Medulla oblongata (tissue), 1 donor: Measurements from ENCODE around the gene HDAC4.

Experiments used
- DNase-seq: peaks from one replicate; pipeline ENCODE4 v3.0.0-alpha.2; 2015; ENCODE audit errors: extremely low spot score

Gene HDAC4

DNA sequence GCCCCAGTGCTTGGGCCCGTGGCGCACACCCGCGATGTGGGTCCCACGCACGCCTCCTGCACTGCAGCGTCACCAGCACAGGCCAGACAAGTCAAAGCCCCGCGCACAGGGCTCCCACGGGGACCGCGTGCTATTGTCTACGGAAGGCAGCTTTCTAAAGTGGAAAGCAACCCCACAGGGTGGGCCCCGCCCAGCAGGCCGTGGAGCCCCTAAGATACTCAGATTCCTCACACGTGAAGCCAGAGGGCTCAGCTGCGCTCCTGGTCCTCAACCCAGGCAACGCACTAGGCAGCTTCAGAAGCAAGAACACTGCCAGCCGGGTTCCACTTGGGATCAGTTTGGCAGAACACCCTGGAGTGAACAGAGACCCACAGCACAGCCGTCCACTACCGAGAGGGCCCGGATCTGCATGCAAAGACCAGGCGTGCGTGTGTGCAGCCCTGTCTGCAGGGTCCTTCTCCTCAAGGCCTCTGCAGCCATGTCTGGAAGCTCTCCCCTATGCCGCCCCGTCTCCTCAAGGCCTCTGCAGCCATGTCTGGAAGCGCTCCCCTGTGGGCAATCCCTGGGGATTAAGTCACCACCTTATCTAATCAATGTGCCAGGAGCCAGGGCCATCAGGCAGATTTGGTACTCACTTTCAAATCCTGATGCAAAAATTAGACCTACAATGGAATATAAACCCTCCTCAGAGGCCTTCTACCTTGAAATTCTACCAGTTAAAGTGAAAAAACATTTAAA is 231.3 kb downstream of the HDAC4 start:
- no peak for DNase-seq

DNA sequence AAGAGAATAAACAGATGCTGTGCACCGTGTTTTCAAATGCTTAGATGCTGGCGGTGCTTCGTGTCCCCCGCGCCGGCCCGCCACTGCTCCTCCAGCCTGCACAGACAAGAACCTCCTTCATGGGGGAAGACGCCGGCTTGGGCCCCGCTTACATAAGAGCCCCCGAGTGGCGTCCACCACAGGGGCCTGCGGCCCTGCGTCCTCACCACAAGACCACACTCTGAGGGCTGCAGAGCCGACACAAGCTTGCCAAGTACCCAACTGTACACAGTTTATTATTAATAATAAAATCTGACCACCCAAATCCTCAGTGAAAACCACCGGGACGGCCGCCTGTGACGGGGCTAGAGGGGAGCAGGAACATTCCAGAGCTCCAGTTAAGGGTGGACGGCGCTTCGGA is 232.2 kb downstream of the HDAC4 start:
- no peak for DNase-seq

DNA sequence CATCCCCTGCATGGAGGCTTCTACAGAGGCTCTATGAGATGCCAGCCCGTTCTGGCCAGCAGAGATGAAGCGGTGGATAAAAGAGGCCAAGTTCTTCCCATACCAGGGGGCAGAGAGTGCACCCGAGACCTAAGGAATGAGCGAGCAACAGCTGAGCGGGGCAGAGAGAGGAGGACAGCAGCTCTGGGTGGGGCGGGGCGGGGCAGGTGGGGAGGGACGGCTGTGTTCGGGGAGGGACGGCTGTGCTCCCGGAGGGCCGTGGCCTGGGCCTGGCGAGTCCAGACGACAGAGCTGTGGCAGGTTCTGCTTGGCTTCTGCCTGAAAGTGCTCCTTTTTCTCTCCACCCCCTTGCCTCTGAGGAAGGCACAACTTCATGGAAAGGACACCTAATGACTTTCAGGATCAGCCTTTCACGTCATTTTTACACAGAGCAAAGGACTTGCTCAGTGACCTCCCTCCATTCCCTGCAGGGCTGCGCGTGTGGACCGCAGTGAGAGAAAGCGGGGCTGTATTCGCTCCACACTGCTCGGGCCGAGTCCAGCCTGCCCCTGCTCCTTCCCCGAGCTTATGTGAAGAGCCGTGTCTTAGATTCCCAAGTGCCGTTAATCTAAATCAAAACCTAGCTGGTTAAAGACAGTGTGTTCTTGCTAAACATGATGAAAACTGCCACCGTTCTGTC is 232.9 kb downstream of the HDAC4 start:
- no peak for DNase-seq

DNA sequence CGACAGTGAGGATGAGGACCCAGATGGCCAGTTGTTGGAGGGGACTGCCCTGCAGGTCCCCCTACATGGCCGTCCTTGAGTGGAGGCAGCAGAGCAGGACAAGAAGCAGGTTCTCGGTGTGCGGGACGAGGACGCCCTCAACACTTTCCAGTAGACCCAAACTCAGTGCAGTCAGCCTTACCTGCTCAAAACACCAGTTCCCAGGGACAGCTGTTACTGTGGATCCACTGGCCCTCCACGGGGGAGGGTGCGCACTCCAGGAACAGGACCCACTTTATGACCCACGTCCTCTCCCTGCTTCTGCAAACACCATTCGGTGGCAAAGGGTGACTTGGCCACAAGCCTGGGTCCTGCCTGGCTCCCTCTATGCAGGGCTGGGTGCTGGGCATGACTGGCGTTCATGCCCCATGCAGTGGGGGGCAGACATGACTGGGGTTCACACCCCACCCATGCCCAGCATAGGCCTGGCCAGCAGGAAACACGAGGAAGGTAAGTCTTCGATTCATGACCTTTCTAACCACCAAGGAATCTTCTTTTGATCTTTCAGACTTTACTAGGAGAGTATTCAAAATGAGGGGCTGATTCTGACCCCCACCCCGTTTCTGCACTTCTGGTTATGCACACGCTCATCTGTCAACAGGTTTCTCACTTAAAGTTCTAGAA is 233.7 kb downstream of the HDAC4 start:
- DNase-seq, result no peak

DNA sequence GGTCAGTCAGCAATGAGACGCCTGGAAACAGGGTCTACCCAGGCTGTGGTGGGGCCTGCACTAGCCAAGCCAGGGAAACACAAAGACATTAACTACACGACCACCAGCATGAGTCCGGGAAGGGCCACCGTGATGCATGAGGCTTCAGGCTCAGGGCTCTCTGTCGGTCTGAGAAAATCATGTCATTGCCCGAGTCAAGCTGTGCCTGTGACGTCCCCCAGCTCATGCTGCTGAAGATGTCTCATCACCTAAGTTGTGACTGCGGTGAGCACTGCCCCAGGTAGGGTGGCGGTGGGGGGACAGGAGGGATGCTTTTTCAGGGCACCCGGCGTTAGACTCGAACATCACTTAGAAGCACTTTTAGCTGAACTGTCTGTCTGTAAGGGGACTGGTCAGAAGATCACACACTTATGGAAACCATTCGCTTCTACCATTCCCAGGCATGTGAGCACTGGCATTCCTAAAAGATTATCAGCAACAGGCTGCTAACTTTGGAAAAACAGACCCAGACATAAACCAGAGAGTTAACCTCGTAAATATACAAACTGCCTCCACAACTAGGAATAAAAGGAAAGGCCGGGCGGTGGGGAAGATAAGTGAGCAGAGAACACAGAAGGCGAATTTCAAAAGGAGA is 234.5 kb downstream of the HDAC4 start:
- DNase-seq, result no peak

DNA sequence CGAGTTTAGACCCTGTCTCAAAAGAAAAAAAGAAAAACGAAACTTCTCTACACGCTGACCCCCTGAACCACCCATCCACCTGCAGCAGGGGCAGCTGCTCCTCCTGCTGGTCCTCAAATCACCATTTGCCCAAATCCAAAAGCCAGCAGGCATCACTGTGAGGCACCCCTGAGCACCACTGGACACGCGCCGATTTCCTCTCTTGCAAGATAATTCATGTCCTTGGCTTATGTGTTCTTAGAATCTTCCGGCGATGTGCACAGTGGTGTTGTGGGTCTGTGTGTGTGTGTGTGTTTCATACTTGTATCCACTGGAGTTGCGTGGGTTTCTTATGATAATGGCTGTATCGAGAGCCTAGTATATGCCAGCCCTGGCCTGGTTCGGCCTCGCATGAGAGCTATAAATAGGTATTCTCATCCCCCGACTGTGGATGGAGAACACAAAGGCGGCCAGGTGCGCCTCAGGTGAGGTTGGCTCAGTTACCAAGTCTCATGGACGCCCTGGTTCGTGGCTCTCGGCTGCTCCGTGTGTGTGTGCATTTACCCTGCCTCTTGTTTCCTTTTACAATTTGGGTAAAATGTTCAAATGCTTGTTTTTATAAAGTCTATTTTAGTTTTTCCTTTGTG is 235.5 kb downstream of the HDAC4 start:
- DNase-seq, result no peak

DNA sequence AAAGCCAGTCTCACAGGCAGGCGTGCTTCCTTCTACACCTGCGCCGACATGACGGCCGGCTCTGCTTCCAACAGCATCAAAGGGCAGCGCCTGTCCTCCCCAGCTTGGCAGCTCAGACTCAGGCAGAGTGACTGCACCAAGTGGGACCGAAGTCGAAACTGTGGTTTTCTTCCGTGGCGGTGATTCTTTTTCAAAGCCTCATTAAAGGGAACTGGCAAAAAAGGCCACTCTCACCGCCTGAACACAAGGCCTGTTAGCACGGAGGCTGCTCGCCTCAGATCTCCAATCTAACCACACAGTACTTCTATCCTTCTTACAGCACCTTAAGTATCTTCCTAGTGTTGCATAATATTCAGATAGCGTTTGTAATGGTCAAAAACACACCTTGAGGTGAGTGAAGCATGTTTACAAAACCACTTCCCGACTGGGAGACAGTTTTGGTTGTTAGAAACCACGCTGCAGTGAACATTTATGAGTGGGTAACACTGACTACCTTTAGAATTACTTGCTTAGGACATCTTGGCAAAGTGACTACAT is 236.4 kb downstream of the HDAC4 start:
- DNase-seq, result peak; percentile 45

DNA sequence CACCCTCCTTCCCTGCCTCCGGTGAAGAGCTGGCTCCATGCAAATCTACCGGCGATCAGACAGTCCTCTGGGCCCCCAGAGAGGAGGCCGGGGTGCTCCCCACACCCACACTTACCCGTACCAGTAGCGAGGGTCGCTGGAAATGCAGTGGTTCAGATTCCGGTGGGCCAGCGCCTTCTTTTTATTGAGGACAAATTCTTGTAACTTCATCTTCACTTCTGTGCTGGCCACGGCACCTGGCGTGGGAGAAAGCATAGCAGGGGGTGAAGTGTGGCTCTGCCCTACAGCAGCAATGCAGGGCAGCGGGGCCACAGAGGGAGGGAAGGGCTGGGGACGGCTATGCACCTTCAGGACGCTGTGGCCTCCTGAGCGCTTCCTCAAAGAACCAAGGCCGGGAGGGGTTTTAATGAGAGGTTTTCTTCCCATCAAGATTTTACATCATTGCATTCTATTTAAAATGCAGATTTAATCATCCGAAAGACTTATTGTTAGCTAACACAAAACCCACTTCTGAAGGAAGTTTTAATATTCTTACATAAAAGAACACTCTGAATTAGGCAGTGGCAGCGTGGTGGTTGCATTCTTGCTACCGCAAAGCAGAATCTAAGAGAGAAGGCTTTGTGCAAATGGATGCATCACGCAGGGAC is 237.0 kb downstream of the HDAC4 start:
- DNase-seq, result no peak

DNA sequence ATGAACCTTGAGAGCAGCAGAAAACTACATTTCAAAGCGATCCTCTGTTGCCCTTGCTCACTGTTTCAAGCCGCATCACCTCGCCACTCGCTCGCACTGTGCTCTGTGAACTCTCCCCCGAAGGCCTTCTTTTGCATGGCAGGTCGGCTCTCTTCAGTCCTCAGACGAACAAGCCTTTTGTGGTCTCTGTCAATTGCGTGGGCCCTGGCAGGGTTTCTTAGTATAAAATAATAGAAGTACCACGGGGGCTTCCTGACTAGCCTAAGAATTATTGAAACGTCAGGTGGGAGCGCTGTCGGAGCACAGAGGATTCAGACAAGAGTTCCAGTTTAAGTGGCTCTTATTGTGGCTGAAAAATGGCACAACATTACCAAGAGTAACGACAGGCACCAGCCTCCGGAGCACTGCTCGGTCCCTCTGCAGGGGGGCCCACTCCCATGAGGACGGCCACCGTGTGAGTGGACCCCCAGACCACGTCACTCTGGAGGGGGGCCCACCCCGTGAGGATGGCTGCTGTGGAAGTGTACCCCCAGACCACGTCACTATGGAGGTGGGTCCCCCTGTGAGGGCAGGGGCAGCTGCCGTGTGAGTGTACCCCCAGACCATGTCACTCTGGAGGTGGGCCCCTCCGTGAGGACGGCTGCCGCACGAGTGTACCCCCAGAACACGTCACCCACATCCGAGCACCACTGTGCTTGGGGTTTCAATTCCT is 237.7 kb downstream of the HDAC4 start:
- DNase-seq, result no peak

DNA sequence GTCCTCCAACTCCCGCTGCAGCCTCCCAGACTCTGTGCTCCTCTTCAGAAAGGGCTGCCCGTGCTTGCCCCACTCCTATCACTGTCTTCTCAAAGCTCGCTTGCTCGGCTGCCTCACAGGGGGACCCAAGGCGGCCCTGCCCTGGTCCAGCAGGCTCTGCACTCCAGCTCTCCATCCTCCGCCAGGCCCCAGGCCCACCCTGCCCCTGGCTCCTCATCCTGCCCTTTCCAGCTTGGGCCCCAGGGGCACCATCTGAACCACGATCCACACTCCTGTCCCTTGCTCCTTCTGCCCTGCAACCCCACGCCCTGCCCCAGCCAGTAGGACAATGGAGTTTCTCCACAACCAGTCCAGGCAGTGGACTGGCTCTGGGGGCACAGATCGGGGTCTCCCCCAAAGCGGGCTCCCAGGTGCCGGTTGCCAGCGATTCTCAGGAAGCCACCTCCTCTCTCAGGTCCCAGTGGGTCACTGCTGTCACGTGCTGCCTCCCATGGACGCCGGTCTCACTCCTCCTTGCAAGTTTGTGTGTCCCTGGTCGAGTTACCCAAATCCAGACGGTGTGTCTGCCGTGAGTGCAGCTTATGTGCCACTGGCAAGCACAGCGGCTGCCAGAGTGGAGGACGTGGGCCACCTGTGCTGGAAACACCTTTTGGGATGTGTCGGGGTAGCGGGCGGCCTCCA is 238.5 kb downstream of the HDAC4 start:
- no peak for DNase-seq

DNA sequence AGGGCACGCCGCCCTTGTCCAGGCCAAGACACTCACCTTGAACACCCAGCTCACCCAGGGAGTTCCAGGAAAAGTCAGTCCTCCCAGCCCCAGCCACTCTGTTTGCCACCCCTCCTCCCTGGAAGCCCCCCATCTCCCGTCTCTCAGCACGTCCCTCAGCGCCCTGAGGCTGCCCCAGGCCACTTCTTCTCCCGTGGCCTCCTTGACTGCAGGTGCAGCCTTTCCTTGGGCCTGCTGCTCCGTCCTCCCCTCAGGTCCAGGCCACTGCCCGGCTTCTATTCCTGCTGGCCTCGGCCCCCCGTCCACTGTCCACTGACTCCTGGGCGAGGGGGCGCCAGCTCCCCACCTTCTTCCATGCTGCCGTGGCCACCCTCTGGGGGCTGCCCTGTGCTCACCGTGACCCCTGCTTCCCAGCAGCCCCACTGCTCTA is 239.1 kb downstream of the HDAC4 start:
- DNase-seq, result no peak

DNA sequence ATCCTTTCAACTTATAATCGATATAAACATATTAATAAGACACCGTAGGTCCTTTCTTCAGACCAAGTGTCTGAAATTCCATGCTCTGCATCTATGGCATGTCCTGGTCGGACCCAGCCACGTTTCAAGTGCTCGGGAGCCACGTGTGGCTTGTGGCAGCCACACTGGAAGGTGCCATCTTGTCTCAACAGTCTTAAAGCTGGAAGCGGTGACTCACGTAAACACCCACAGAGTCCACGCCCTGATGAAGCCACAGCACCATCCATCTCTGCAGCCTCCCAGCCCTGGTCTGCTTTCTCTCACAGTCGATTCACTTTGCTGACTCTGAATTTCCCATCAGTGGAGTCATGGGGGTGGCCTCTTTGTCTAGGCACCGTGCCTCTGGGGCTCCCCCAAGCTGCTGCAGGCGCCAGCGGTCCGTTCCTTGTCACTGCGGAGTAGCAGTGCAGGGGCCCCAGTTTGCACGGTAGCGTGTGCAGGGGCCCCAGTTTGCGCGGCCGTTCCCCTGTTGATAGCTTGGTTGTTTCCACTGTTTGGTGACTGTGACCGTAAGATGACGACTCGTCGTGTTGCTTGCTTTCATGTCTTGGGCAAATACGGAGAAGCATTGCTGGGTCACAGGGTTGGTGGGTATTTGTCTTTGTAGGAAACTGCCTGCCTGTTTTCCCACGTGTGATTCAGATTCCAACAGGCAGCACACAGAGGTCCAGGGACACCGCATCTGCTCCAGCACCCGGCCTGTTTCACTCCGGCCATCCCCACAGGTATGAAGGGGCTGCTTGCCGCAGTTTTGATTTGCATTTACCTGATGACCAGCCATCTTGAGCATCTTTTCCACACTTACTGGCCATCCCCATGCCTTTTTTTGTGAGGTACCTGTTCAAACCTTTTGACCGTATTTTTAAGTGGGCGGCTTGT is 240.3 kb downstream of the HDAC4 start:
- no peak for DNase-seq

DNA sequence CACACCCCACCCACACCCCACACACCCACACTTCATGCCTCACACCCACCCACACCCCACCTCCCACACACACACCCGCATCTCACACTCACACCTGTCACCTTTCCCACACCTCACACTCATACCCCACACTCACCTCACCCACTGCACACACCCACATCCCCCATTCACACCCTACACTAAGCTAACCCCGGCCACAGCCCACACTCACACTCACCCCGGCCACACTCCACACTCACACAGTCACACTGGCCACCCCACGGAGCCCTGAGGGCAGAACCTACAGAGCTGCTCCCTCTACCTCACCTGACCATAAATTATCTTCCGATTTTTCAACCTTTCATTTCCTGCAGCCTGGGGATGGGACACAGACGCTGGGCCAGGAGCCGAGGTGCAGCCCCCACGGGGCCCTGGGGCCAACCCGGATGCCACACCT is 241.3 kb downstream of the HDAC4 start:
- DNase-seq, result no peak

DNA sequence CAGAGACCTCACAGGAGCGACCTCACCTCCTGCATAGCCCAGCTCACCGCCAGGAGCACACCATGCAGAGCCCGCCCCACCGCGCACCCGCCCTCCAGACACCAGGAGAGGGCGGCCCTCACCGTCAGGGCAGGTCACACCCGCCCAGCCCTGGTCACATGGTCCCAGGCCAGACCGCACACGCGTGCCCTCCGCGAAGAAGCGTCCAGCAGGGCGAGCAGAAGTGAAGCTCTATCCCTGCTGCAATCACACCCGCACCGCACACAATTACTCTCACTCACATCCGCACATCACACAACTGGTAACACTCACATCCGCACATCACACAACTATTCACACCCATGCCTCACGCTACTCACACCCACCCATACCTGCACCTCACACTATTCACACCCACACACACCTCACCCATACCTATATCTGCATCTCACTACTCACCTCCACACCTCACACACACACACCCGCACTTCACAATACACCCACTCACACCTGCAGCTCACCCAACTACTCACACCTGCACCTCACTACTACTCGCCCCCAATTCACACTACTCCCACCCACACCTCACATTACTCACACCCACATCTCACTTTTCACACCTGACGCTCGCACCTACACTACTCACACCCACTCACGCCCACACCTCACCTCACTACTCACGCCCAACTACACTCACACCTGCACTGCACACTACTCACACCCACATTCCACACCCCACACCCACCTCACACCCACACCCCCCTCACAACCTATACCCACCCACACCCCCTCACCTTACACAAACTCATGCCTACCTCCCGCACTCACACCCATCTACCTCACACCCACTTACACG is 242.0 kb downstream of the HDAC4 start:
- DNase-seq, result no peak

DNA sequence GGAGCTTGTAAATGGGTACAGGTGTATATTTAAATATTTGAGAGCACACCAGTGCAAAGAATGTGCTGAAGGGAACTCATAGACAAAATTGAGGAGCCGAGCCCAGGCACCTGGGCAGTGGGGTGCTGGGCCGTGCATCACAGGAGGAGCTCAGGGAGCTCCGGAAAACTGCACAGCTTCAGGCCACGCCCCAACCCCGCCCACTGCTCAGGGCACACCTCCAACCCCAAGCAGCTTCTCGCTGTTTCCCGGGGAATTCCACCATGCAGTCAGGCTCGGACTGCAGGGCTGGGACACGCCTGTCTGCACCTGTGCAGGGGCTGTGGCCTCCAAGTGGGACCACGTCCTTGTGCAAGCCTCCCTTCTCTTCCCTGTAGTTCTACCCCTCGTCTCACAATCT is 243.0 kb downstream of the HDAC4 start:
- no peak for DNase-seq

DNA sequence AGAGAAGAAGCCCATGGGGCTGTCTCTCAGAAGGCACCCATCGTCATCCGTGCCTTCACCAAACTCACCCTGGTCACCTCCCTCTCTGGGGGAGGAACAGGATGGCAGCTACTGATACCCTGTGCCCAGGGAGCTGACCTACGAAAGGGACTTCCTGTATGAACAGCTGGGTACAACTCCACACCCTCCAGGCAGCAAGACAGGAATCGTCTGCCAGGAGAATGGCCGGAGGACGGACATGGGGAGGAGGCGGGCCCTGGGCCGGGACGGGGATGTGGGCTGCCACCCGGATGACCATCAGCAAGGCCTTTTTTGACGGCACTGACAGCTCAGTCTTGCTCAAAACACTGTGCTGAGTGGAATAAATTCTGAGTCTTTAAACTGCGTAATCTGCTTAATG is 243.6 kb downstream of the HDAC4 start:
- no peak for DNase-seq

DNA sequence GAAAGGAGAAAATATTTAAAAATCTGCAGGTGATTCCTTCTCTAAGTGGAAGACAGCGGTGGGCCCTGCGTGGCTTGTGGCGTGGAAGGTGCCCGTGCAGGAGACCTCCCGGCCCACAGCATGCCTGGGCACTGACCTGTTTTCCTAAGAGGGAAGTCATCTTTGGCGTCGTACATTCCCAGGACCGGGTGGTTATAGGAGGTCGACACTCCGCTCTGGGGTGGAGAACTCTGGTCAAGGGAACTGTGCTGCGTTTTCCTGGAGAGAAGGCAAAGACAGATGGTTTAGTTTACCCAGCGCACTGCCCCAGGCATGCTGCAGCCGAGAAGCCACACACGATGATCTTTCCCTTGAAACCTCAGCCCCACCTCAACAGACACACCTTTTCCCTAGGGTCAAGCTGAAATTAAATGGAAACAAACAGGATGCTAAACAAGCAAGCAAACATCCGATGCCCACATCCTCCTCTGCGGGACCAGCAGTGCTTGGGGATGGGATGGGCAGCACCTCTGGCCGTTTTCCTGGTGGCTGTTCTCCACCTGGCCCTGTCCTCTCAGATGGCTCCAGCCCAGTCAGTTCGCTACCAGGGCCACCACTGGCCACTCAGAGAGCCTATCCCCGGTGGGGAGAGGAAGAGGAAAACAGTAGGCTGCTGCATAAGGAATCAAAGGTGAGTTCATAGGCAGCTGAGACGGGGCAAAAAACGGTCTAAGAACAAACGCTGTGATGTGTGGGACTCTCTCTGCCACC is 244.1 kb downstream of the HDAC4 start:
- no peak for DNase-seq
